ENCODE measurements around the gene LHFPL4. TPM values are rescaled to one million over a fixed set of nuclear protein-coding genes. Genes with fewer than 3 reads are reported as not detected.

The LHFPL4 gene
- total and polyA plus RNA-seq, 9 of the 15 experiments (the other 6 are each of a cell fraction or from before 2014, with no cell fraction given) = not detected

DNA sequence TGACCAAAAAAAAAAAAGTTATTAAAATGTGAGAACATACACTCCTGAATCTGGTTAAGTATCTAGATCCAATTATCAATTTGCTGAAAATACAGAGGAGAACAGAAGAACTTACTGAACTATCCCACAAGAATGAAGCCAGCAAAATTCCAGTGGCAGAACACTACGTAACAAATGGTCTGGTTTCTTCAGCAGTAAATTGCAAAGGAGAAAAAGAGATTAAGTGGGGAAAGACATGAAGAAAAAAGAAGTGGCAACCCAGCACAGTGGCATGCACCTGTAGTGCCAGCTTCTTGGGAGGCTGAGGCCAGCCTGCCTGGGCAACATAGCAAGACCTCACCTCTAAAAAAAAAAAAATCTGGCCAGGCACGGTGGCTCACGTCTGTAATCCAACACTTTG is 62.1 kb downstream of the LHFPL4 start:
- Histone ChIP-seq H4K20me1 (replicated peaks; ENCODE audit: control insufficient read depth, insufficient read depth, low read length) (no peaks in the 10 kb centered on the region), H3K9me1 (ENCODE audit: control insufficient read depth, insufficient read depth, low read length) (no peaks in the 10 kb centered on the region), H2AFZ (ENCODE audit: low read depth, low read length) (no peak overlapping the region), H3K9ac (ENCODE audit: insufficient read depth in 1 of 2, low read depth in 2 of 2, low read length in 2 of 2) (no peak overlapping the region), H3K4me3 (no peak overlapping the region), H3K4me1 (replicated peaks in 1 of 2; ENCODE audit: control insufficient read depth in 2 of 2, insufficient read depth in 2 of 2, low read length in 2 of 2) (no peaks in the 10 kb centered on the region), H3K36me3 (ENCODE audit: control insufficient read depth, insufficient read depth, low read length) (no peaks in the 10 kb centered on the region; the same call in 2 of the 3 replicates), H3K27me3 (ENCODE audit: control insufficient read depth in 2 of 2, insufficient read depth in 2 of 2, low read length in 2 of 2) (no peaks in the 10 kb centered on the region; a peak in 2 of 5 replicates), H3K27ac (ENCODE audit: extremely low read depth, low read depth, low read length) (no peak overlapping the region), H3K79me2 (ENCODE audit: control insufficient read depth, insufficient read depth, low read length) (no peaks in the 10 kb centered on the region), H3K4me2 (ENCODE audit: insufficient read depth, low read length) (no peak overlapping the region), H3K9me3 (replicated peaks; ENCODE audit: control insufficient read depth, insufficient read depth, low read depth, low read length) (no peaks in the 10 kb centered on the region)
- ATAC-seq (no peak), DNase-seq (ENCODE audit: extremely low read depth in 1 of 4, low spot score in 3 of 4) (no peak), FAIRE-seq (no peak)
- 37% methylated on average over 3 of the region's 3 CpGs for WGBS (ENCODE audit: insufficient coverage, low coverage, missing lambda C conversion rate)
- no TSS peak for BruUV-seq (replicated peaks)
- ChIA-PET CTCF (ENCODE audit: low intra/inter-chr PET ratio) (no interaction called here), POLR2A (interaction anchor here (0.6 to 1.3 kb wide), 4 partner anchors 10 to 702 kb away, joined by 3 to 5 read pairs (median 4); no protein-coding TSS in a partner anchor)
- in situ Hi-C loops (cut with MboI) (loop anchor here (10.0 kb wide), 1 partner anchor 517 kb away; no protein-coding TSS in a partner anchor), intact Hi-C loops (cut with micrococcal nuclease) (no loop called here)
- no peak for TF ChIP-seq NONO (IDR thresholded peaks at IDR 0.05; ENCODE audit: low read depth in 2 of 2, low read length in 1 of 2)
- TF ChIP-seq BRCA1 (IDR thresholded peaks at IDR 0.05) = no peak
- no peak for TF ChIP-seq BRCA1 (CRISPR knock-in tag; IDR thresholded peaks at IDR 0.05)
- TF ChIP-seq ZNF253 (CRISPR knock-in tag; conservative IDR thresholded peaks at IDR 0.05) = no peak
- no peak for TF ChIP-seq NCOA6 (IDR thresholded peaks at IDR 0.05)
- TF ChIP-seq ZNF79 (CRISPR knock-in tag; IDR thresholded peaks at IDR 0.05; ENCODE audit: low read depth) = no peak
- no peak for TF ChIP-seq GTF2A2 (tag; IDR thresholded peaks at IDR 0.05)
- no peak for TF ChIP-seq ZNF212 (CRISPR knock-in tag; IDR thresholded peaks at IDR 0.05)
- TF ChIP-seq MYNN (IDR thresholded peaks at IDR 0.05) = no peak
- no peak for TF ChIP-seq MYNN (CRISPR knock-in tag; IDR thresholded peaks at IDR 0.05)
- no peak for TF ChIP-seq CGGBP1 (CRISPR knock-in tag; IDR thresholded peaks at IDR 0.05)
- TF ChIP-seq, protein P1, sequence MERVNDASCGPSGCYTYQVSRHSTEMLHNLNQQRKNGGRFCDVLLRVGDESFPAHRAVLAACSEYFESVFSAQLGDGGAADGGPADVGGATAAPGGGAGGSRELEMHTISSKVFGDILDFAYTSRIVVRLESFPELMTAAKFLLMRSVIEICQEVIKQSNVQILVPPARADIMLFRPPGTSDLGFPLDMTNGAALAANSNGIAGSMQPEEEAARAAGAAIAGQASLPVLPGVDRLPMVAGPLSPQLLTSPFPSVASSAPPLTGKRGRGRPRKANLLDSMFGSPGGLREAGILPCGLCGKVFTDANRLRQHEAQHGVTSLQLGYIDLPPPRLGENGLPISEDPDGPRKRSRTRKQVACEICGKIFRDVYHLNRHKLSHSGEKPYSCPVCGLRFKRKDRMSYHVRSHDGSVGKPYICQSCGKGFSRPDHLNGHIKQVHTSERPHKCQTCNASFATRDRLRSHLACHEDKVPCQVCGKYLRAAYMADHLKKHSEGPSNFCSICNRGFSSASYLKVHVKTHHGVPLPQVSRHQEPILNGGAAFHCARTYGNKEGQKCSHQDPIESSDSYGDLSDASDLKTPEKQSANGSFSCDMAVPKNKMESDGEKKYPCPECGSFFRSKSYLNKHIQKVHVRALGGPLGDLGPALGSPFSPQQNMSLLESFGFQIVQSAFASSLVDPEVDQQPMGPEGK (CRISPR knock-in tag; IDR thresholded peaks at IDR 0.05; ENCODE audit: borderline replicate concordance) = no peak
- TF ChIP-seq POLR2A (conservative IDR thresholded peaks at IDR 0.05) = no peak

Measured in K562 (cell line).